HepG2 (cell line): Measurements from ENCODE around the gene GSS.

Source experiments
- HMGXB4 ChIP-seq, 2 experiments: sonication (generic) in 1 of 2; formaldehyde crosslinking in 1 of 2; IDR thresholded peaks; 2 replicates each; pipeline versions ENCODE4 v1.4.0 to v1.6.1; 2018 to 2020; ENCODE audit warnings: missing genetic modification reagents in 2 of 2, borderline replicate concordance in 1 of 2, low read depth in 1 of 2, mild to moderate bottlenecking in 1 of 2, missing biosample characterization in 1 of 2
- IKZF1 ChIP-seq: fragments of 450-650 bp; IDR thresholded peaks from 2 replicates; pipeline ENCODE4 v1.7.1; 2016
- POLR2A ChIP-seq, 2 experiments: IDR thresholded peaks; 2 replicates each; pipeline ENCODE4 v1.6.1; 2011; ENCODE audit warnings: low read depth in 2 of 2, low read length in 2 of 2, mild to moderate bottlenecking in 1 of 2, moderate library complexity in 1 of 2; ENCODE audit not compliant: insufficient read depth in 1 of 2
- TBX2 ChIP-seq: sonication (generic); formaldehyde crosslinking; IDR thresholded peaks from 2 replicates; pipeline ENCODE4 v1.5.0; 2020; ENCODE audit warnings: missing genetic modification reagents, mild to moderate bottlenecking, borderline replicate concordance
- THAP11 ChIP-seq: IDR thresholded peaks from 2 replicates; pipeline ENCODE4 v1.6.1; 2016; ENCODE audit warnings: missing biosample characterization, missing genetic modification reagents
- ZNF335 ChIP-seq: sonication (generic); formaldehyde crosslinking; IDR thresholded peaks from 2 replicates; pipeline ENCODE4 v1.4.0; 2020; ENCODE audit warnings: missing genetic modification reagents
- ZNF337 ChIP-seq: sonication (generic); formaldehyde crosslinking; IDR thresholded peaks from 2 replicates; pipeline ENCODE4 v1.5.1; 2020; ENCODE audit warnings: missing genetic modification reagents, low read depth, mild to moderate bottlenecking, borderline replicate concordance
- TF ChIP-seq, protein P1 (sequence below): sonication (generic); formaldehyde crosslinking; IDR thresholded peaks from 2 replicates; pipeline ENCODE4 v1.5.0; 2020; ENCODE audit warnings: mild to moderate bottlenecking, missing genetic modification reagents, moderate library complexity

- TF ChIP-seq HMGXB4 (CRISPR knock-in tag; IDR thresholded peaks at IDR 0.05; ENCODE audit: borderline replicate concordance in 1 of 2, low read depth in 1 of 2), result no peak
- TF ChIP-seq IKZF1, result no peak
- TF ChIP-seq, protein P1, sequence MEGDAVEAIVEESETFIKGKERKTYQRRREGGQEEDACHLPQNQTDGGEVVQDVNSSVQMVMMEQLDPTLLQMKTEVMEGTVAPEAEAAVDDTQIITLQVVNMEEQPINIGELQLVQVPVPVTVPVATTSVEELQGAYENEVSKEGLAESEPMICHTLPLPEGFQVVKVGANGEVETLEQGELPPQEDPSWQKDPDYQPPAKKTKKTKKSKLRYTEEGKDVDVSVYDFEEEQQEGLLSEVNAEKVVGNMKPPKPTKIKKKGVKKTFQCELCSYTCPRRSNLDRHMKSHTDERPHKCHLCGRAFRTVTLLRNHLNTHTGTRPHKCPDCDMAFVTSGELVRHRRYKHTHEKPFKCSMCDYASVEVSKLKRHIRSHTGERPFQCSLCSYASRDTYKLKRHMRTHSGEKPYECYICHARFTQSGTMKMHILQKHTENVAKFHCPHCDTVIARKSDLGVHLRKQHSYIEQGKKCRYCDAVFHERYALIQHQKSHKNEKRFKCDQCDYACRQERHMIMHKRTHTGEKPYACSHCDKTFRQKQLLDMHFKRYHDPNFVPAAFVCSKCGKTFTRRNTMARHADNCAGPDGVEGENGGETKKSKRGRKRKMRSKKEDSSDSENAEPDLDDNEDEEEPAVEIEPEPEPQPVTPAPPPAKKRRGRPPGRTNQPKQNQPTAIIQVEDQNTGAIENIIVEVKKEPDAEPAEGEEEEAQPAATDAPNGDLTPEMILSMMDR (CRISPR knock-in tag), result no peak
- TF ChIP-seq POLR2A (IDR thresholded peaks at IDR 0.05; ENCODE audit: insufficient read depth in 1 of 2, low read depth in 2 of 2, low read length in 2 of 2), result no peak
- no peak for TF ChIP-seq ZNF335 (CRISPR knock-in tag)
- TF ChIP-seq THAP11 (CRISPR knock-in tag), result no peak
- no peak for TF ChIP-seq ZNF337 (CRISPR knock-in tag)
- TF ChIP-seq TBX2 (CRISPR knock-in tag), result no peak
These were observed 11.8 kb upstream of the GSS start for GRCh38 chr20:34967421-34967820.
